Mesodermal cell (in vitro differentiated cells): Measurements from ENCODE around the gene CEACAM8.
"Not testable (repeated sequence)": the region's sequence is repeated elsewhere in the genome, so short reads cannot be mapped to it uniquely, and the experiment has no call there.

Source experiments
- H3K27ac ChIP-seq: 2 replicates; pipeline ENCODE4 v1.7.0; 2013; ENCODE audit warnings: mild to moderate bottlenecking, low read depth, low read length, moderate library complexity; ENCODE audit not compliant: severe bottlenecking
- H3K36me3 ChIP-seq: 2 replicates; pipeline ENCODE4 v1.7.1; 2013; ENCODE audit warnings: mild to moderate bottlenecking, low read length, moderate library complexity; ENCODE audit not compliant: control insufficient read depth, insufficient read depth
- H3K4me1 ChIP-seq: one replicate; pipeline ENCODE4 v1.7.1; 2013; ENCODE audit warnings: mild to moderate bottlenecking, low read length; ENCODE audit not compliant: insufficient read depth, control insufficient read depth, poor library complexity, severe bottlenecking
- H3K4me3 ChIP-seq: 2 replicates; pipeline ENCODE4 v1.7.0; 2013; ENCODE audit warnings: low read length, control low read depth, mild to moderate bottlenecking; ENCODE audit not compliant: insufficient read depth, poor library complexity, severe bottlenecking; ENCODE audit errors: extremely low read depth
- H3K9me3 ChIP-seq: 2 replicates; pipeline ENCODE4 v1.7.1; 2013; ENCODE audit warnings: mild to moderate bottlenecking, low read length, moderate library complexity; ENCODE audit not compliant: control insufficient read depth
- WGBS, 2 experiments: methylation state at CpG; one replicate each; pipeline ENCODE4 v1.1.5; 2013; ENCODE audit warnings: missing lambda C conversion rate in 2 of 2; ENCODE audit not compliant: insufficient coverage in 2 of 2; 5-methylcytosine and 5-hydroxymethylcytosine counted together

CEACAM8 gene

GRCh38 chr19:42555317-42555716, 39.4 kb downstream of the CEACAM8 start:
- H3K4me1 ChIP-seq = no peaks in the 10 kb centered on the region
- no peaks in the 10 kb centered on the region for H3K9me3 ChIP-seq
- no peaks in the 10 kb centered on the region for H3K36me3 ChIP-seq
- 30 to 47% methylated on average over 4 of the region's 5 CpGs for WGBS, 2 experiments
- H3K27ac ChIP-seq = no peak overlapping the region
- H3K4me3 ChIP-seq = no peak overlapping the region

GRCh38 chr19:42554046-42554575, 40.6 kb downstream of the CEACAM8 start:
- WGBS, 2 experiments = 91 to 94% methylated on average over 2 to 3 of the region's 3 CpGs
- no peaks in the 10 kb centered on the region for H3K36me3 ChIP-seq
- H3K4me3 ChIP-seq = no peak overlapping the region
- H3K9me3 ChIP-seq = no peaks in the 10 kb centered on the region
- no peaks in the 10 kb centered on the region for H3K4me1 ChIP-seq
- no peak overlapping the region for H3K27ac ChIP-seq

GRCh38 chr19:42553292-42554045, 41.3 kb downstream of the CEACAM8 start:
- WGBS, 2 experiments = 82 to 100% methylated on average over 1 to 4 of the region's 8 CpGs
- Histone ChIP-seq H3K36me3 (no peaks in the 10 kb centered on the region), H3K4me3 (no peak overlapping the region), H3K4me1 (no peaks in the 10 kb centered on the region), H3K27ac (no peak overlapping the region), H3K9me3 (no peaks in the 10 kb centered on the region)

GRCh38 chr19:42552086-42553065, 42.3 kb downstream of the CEACAM8 start:
- Histone ChIP-seq H3K4me3 (no peak overlapping the region), H3K4me1 (no peaks in the 10 kb centered on the region), H3K27ac (no peak overlapping the region), H3K36me3 (no peaks in the 10 kb centered on the region), H3K9me3 (no peaks in the 10 kb centered on the region)
- WGBS, 2 experiments = 89 to 95% methylated on average over 6 of the region's 8 CpGs

GRCh38 chr19:42550521-42550920, 44.2 kb downstream of the CEACAM8 start:
- not testable (repeated sequence) for H3K4me3 ChIP-seq, H3K27ac ChIP-seq, H3K9me3 ChIP-seq, H3K36me3 ChIP-seq, H3K4me1 ChIP-seq
- 85 to 86% methylated on average over 6 of the region's 6 CpGs for WGBS, 2 experiments

- not testable (repeated sequence) for H3K4me3 ChIP-seq, H3K4me1 ChIP-seq, H3K9me3 ChIP-seq, H3K27ac ChIP-seq, H3K36me3 ChIP-seq
- WGBS, 2 experiments = 100% methylated on average over 1 of the region's 1 CpG; no CpG with 5 or more reads in 1 of the 2 experiments
These were observed 45.7 kb downstream of the CEACAM8 start for GRCh38 chr19:42549067-42549466.

GRCh38 chr19:42548552-42548951, 46.2 kb downstream of the CEACAM8 start:
- H3K9me3 ChIP-seq = no peaks in the 10 kb centered on the region
- no peaks in the 10 kb centered on the region for H3K36me3 ChIP-seq
- H3K4me3 ChIP-seq = no peak overlapping the region
- no peaks in the 10 kb centered on the region for H3K4me1 ChIP-seq
- WGBS, 2 experiments = no CpG with 5 or more reads among the region's 4 CpGs
- no peak overlapping the region for H3K27ac ChIP-seq

- no peak overlapping the region for H3K4me3 ChIP-seq
- WGBS, 2 experiments = no CpG with 5 or more reads among the region's 2 CpGs
- H3K36me3 ChIP-seq = no peaks in the 10 kb centered on the region
- no peak overlapping the region for H3K27ac ChIP-seq
- H3K9me3 ChIP-seq = no peaks in the 10 kb centered on the region
- no peaks in the 10 kb centered on the region for H3K4me1 ChIP-seq
These were observed 46.8 kb downstream of the CEACAM8 start for GRCh38 chr19:42547929-42548328.

GRCh38 chr19:42546831-42547500, 47.8 kb downstream of the CEACAM8 start:
- Histone ChIP-seq H3K9me3 (no peaks in the 10 kb centered on the region), H3K4me3 (no peak overlapping the region), H3K27ac (no peak overlapping the region), H3K36me3 (no peaks in the 10 kb centered on the region), H3K4me1 (no peaks in the 10 kb centered on the region)
- 82 to 95% methylated on average over 4 of the region's 4 CpGs for WGBS, 2 experiments

- Histone ChIP-seq H3K9me3 (no peaks in the 10 kb centered on the region), H3K36me3 (no peaks in the 10 kb centered on the region)
- 92 to 93% methylated on average over 3 to 4 of the region's 4 CpGs for WGBS, 2 experiments
These were observed 50.6 kb downstream of the CEACAM8 start for GRCh38 chr19:42544146-42544545.

More at GRCh38 chr19:42544146-42544545, 50.6 kb downstream of the CEACAM8 start:
- Histone ChIP-seq H3K4me3 (no peak overlapping the region), H3K27ac (no peak overlapping the region), H3K4me1 (peaks cover 3% of the 10 kb centered on the region)
